HG03175 (cell line): ENCODE results near the gene AP4E1.
"Not testable (repeated sequence)": the region's sequence is repeated elsewhere in the genome, so short reads cannot be mapped to it uniquely, and the experiment has no call there.

Experiments used
- ATAC-seq: cut with Tn5 transposase; IDR thresholded peaks from one replicate; pipeline ENCODE4 v1.9.1; 2021; ENCODE audit warnings: mild to moderate bottlenecking, moderate library complexity; ENCODE audit not compliant: unreplicated experiment

AP4E1 gene

GRCh38 chr15:50908209-50909009, at the start of gene AP4E1:
AP4E1 (plus strand) TSS chr15:50908683; CDS start chr15:50908779, 96 bp downstream.
- ATAC-seq = peak; percentile 60

- ATAC-seq = no peak
Measured at GRCh38 chr15:50860824-50861223, 47.7 kb upstream of the AP4E1 start.

GRCh38 chr15:50862553-50862952, 45.9 kb upstream of the AP4E1 start:
- no peak for ATAC-seq

- no peak for ATAC-seq
Measured at GRCh38 chr15:50864873-50865272, 43.6 kb upstream of the AP4E1 start.

GRCh38 chr15:50865515-50866353, 42.7 kb upstream of the AP4E1 start:
- no peak for ATAC-seq

GRCh38 chr15:50871832-50872231, 36.7 kb upstream of the AP4E1 start:
- no peak for ATAC-seq

DNA sequence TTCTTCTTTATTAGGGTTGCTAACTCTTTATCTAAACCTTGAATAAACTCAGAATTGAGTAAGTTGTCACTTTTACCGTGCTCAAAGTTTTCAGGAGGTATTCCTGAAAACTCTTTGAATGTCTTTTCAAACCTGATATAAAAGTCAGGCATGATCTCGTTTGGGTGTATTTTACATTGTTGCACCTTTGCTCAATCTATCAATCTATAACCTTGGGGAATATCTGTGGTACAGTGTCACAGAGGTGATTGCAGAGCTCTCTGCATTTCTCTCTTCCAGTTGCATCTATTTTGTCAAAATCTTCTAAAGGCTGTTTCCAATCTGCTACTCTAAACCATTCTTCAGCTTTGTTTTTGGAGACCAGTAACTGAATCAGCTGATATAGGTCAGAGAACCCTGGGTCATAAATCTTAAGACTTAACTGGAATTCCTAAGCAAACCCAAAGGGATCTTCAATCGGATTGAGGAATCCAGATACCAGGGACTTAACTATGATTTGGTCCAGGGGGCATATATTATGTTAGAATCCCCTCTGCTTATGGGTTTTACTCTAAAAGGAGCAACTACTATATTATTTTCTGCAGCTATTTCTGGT, 35.6 kb upstream of the AP4E1 start:
- ATAC-seq = no peak

- ATAC-seq = peak; percentile 46
Measured at GRCh38 chr15:50873935-50874361, 34.5 kb upstream of the AP4E1 start.

GRCh38 chr15:50875238-50875637, 33.2 kb upstream of the AP4E1 start:
- ATAC-seq = not testable (repeated sequence)

DNA sequence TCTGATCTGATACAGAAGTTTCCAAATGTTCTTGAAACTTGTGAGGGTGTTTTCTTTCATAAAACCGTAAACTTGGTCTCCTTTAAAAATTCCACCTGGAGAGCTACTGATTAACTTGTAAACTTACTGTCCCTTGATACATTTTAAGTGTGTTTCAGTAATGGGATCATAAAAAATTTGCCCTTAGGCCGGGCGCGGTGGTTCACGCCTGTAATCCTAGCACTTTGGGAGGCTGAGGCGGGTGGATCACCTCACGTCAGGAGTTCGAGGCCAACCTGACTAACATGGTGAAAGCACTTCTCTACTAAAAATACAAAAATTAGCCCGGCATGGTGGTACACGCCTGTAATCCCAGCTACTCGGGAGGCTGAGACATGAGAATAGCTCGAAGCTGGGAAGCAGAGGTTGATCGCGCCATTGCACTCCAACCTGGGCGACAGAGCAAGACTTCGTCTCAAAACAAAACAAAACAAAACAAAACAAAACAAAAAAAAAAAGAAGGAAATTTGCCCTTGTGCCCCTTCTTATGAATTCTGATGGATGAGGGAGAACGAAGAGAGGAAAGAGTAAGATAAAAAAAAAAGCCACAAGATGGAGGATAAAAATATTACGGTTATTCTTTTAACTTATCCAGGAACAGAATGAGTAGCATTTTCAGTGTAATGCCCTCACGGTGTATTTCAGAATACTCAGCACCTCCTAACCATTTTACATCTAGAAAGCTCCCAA, 32.1 kb upstream of the AP4E1 start:
- ATAC-seq = no peak

- no peak for ATAC-seq
Measured at GRCh38 chr15:50876989-50877360, 31.5 kb upstream of the AP4E1 start.

DNA sequence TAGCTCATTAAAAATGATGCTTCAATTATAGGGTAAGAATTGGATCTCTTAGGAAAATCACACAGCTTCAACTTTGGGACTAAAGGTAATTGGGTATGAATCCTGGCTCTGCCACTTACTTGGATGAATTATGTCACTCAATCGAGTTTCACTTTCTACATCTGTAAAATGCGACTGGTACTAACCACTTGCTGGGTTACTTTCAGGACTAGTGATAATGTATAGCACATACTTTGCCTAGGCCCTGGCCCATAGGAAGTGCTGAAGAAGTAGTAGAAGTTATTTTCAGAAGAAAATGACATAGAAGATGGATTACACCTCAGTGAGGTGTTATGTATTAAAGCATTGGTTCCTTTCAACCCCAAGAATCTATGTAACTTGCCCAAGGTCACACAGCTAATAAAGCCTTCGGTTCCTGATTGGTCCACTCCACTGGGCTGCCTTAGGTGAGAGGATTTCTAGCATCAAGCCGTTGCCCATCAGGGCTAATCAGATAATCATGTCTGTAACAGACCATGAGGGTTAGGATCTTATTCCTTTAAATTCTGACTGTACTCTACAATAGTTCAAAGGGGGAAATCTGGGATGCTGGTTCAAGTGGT, 29.4 kb upstream of the AP4E1 start:
- ATAC-seq = peak; percentile 77

- ATAC-seq = no peak
Measured at GRCh38 chr15:50880206-50880605, 28.3 kb upstream of the AP4E1 start.

DNA sequence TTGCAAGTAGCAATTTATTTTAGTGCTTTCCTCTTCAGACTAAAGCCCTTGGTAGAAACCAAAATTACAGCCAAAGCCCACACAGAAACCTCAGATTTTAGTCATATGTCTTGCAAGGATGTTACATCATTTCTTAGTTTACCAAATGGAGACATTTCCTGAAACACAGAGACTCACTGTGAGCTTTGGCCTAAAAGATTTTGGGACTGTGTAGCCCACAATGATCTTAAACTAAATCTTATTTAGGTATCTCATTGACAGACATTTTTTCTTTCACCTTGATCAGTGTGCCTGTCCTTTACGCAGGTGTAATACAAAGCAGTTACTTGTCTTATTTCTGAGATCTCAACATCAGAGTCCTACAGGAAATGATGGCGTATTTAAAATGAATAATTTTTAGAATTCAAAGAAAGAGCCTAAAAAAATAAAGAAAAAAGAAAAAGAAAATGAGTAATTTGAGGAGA, 27.8 kb upstream of the AP4E1 start:
- ATAC-seq = peak; percentile 29

DNA sequence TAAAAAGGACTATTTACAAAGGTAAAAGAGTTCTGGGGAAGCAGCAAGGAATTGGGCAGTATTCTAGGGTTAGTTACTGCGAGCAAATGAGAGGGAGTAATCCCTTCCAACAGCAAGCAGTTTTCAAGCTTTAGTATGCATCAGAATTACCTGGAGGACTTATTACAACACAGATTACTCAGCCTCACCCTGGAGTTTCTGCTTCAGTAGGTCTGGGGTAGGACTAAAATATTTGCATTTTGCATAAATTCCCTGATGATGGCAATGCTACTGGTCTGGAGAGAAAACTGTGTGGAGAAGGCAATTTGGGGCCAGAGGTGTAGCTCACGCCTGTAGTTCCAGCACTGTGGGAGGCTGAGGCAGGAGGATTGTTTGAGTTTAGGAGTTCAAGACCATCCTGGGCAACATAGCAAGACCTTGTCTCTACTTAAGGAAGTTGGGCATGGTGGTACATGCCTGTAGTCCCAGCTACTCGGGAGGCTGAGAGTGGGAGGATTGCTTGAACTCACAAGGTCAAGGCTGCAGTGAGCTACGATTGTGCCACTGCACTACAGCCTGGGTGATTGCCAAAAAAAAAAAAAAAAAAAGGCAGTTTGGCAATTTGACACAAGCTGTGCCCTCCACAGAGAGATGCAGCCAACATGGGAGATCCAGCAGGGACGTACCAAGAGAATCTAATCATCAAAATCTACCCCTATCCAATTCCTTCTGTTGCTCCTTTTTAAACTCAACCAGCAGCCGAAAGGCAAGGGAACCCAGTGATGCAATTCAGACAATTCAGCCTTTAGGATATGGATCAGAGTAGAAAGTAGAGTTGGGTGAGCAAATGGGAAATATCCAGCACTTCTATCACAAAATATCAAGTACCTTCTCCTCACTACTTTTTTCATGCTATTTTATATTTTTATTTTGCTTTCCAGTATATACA, 27.1 kb upstream of the AP4E1 start:
- ATAC-seq = no peak

DNA sequence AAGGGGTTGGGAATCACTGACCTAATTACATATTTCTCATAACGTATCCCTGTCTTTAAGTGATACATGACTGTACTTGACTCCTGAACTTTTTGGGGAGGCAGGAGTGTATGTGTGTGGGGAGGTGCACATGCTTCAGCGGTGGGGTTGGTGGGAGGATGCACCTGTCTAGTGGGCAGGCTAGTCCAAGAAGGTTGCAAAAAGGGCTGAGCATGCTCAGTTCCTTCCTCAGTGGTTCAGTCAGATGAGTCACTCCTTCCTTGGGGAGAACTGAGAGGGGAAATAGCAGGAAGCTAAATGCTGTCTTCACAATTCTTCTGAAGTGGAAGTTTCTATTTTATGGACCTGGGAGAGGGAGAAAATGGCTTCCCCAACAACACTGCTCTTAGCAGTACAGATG, 24.6 kb upstream of the AP4E1 start:
- no peak for ATAC-seq

- no peak for ATAC-seq
Measured at GRCh38 chr15:50884540-50884939, 23.9 kb upstream of the AP4E1 start.

DNA sequence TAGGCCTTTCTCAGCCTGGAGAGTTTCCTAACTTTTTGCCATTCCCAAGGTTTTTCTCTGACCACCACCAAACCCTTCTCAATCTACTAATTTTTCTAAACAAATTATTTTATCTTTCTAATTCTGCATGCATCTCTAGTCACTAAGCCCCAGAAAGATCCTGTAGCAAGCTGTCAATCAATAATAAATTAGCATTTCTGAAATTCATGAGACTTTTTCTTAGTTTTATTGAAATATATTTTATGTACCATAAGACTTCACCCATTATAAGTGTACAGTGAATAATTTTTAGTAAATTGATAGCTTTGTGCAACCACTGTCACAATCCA, 22.4 kb upstream of the AP4E1 start:
- ATAC-seq = no peak

GRCh38 chr15:50886611-50887345, 21.7 kb upstream of the AP4E1 start:
- no peak for ATAC-seq
